ENCODE measurements around the gene KBTBD13. TPM values are rescaled to one million over a fixed set of nuclear protein-coding genes. Genes with fewer than 3 reads are reported as not detected.
A peak's percentile ranks its signal among the peaks of the same experiment; 100 is the strongest.
"Not testable (repeated sequence)": the region's sequence is repeated elsewhere in the genome, so short reads cannot be mapped to it uniquely, and the experiment has no call there.

Gene KBTBD13
- total RNA-seq, 4 donors from 2014 or later = not detected

- H3K36me3 ChIP-seq = no peaks in the 10 kb centered on the region
- H3K9me3 ChIP-seq = no peaks in the 10 kb centered on the region
- H3K27ac ChIP-seq = no peak overlapping the region
- no peak for DNase-seq
- H3K27me3 ChIP-seq = no peaks in the 10 kb centered on the region
- intact Hi-C loops (cut with DNase I; ENCODE audit: low total_unique reads) (no loop called here), in situ Hi-C loops (cut with MboI; ENCODE audit: low pct_ligation_motif_present in 1 of 4, low pct_unique_long_range_greater_than_20kb in 1 of 4, low sequenced_read_pairs in 3 of 4) (loop anchor here in 3 of 4 donors (10.0 to 25.0 kb wide), 3 partner anchors 46 to 248 kb away; partner anchors contain the start of genes PARP16 (in 3 of the 3) and RNU5A-1 (in 3 of the 3))
- TF ChIP-seq CTCF (IDR thresholded peaks at IDR 0.05) = no peak
- no peak for TF ChIP-seq POLR2AphosphoS5 (IDR thresholded peaks at IDR 0.05)
- no peak for TF ChIP-seq EP300 (IDR thresholded peaks at IDR 0.05; ENCODE audit: low read depth)
- TF ChIP-seq POLR2A (IDR thresholded peaks at IDR 0.05) = no peak
- 29 to 81% methylated on average over 1 to 5 of the region's 5 CpGs for WGBS, 2 donors (ENCODE audit: low coverage in 1 of 2)
- peaks cover 7 to 39% (median 24%) of the 10 kb centered on the region in 4 donors for H3K4me1 ChIP-seq
- H3K4me3 ChIP-seq = no peak overlapping the region
Measured at GRCh38 chr15:65038836-65039235, 37.7 kb upstream of the KBTBD13 start.

- no peak for DNase-seq
- H3K27ac ChIP-seq = no peak overlapping the region
- peaks cover 7 to 53% (median 38%) of the 10 kb centered on the region in 4 donors for H3K4me1 ChIP-seq
- no peaks in the 10 kb centered on the region for H3K9me3 ChIP-seq
- no peaks in the 10 kb centered on the region for H3K36me3 ChIP-seq
- intact Hi-C loops (cut with DNase I; ENCODE audit: low total_unique reads) = no loop called here
- in situ Hi-C loops (cut with MboI; ENCODE audit: low pct_ligation_motif_present in 1 of 4, low pct_unique_long_range_greater_than_20kb in 1 of 4, low sequenced_read_pairs in 3 of 4) = loop anchor here in 3 of 4 donors (25.0 kb wide), 1 partner anchor 247 kb away; the partner anchor contains the start of genes PARP16 (in 3 of the 3) and RNU5A-1 (in 3 of the 3)
- H3K4me3 ChIP-seq = no peak overlapping the region
- 77 to 93% methylated on average over 6 of the region's 6 CpGs for WGBS, 2 donors (ENCODE audit: low coverage in 1 of 2)
- no peak for TF ChIP-seq CTCF (IDR thresholded peaks at IDR 0.05)
- no peak for TF ChIP-seq POLR2A (IDR thresholded peaks at IDR 0.05)
- no peak for TF ChIP-seq POLR2AphosphoS5 (IDR thresholded peaks at IDR 0.05)
- H3K27me3 ChIP-seq = no peaks in the 10 kb centered on the region
Measured at GRCh38 chr15:65040461-65040860, 36.1 kb upstream of the KBTBD13 start.

GRCh38 chr15:65041787-65042186, 34.8 kb upstream of the KBTBD13 start:
- Histone ChIP-seq H3K4me1 (peaks cover 7 to 55% (median 41%) of the 10 kb centered on the region in 4 donors), H3K36me3 (no peaks in the 10 kb centered on the region), H3K27ac (peak overlapping the region; percentile 83 to 86 (median 84)), H3K9me3 (no peaks in the 10 kb centered on the region), H3K4me3 (no peak overlapping the region), H3K27me3 (no peaks in the 10 kb centered on the region)
- DNase-seq = no peak
- TF ChIP-seq CTCF (IDR thresholded peaks at IDR 0.05) (no peak), POLR2A (IDR thresholded peaks at IDR 0.05) (no peak), POLR2AphosphoS5 (IDR thresholded peaks at IDR 0.05) (no peak), EP300 (IDR thresholded peaks at IDR 0.05; ENCODE audit: low read depth) (no peak)
- intact Hi-C loops (cut with DNase I; ENCODE audit: low total_unique reads) (no loop called here), in situ Hi-C loops (cut with MboI; ENCODE audit: low pct_ligation_motif_present in 1 of 4, low pct_unique_long_range_greater_than_20kb in 1 of 4, low sequenced_read_pairs in 3 of 4) (loop anchor here in 3 of 4 donors (25.0 kb wide), 1 partner anchor 246 kb away; the partner anchor contains the start of genes PARP16 (in 3 of the 3) and RNU5A-1 (in 3 of the 3))
- WGBS, 2 donors (ENCODE audit: low coverage in 1 of 2) = 80 to 82% methylated on average over 1 to 2 of the region's 2 CpGs

GRCh38 chr15:65042776-65043327, 33.7 kb upstream of the KBTBD13 start:
- no peak for TF ChIP-seq CTCF (IDR thresholded peaks at IDR 0.05)
- TF ChIP-seq POLR2AphosphoS5 (IDR thresholded peaks at IDR 0.05) = no peak
- TF ChIP-seq EP300 (IDR thresholded peaks at IDR 0.05; ENCODE audit: low read depth) = no peak
- TF ChIP-seq POLR2A (IDR thresholded peaks at IDR 0.05) = no peak
- in situ Hi-C loops (cut with MboI; ENCODE audit: low pct_ligation_motif_present in 1 of 4, low pct_unique_long_range_greater_than_20kb in 1 of 4, low sequenced_read_pairs in 3 of 4) (loop anchor here in 3 of 4 donors (25.0 kb wide), 1 partner anchor 244 kb away; the partner anchor contains the start of genes PARP16 (in 3 of the 3) and RNU5A-1 (in 3 of the 3)), intact Hi-C loops (cut with DNase I; ENCODE audit: low total_unique reads) (no loop called here)
- 27 to 48% methylated on average over 4 of the region's 4 CpGs for WGBS, 2 donors (ENCODE audit: low coverage in 1 of 2)
- peak; percentile 41 for DNase-seq
- H3K4me1 ChIP-seq = peaks cover 7 to 45% (median 37%) of the 10 kb centered on the region in 4 donors
- no peaks in the 10 kb centered on the region for H3K36me3 ChIP-seq
- no peak overlapping the region for H3K4me3 ChIP-seq
- peak overlapping the region; percentile 83 to 86 (median 84) for H3K27ac ChIP-seq
- H3K27me3 ChIP-seq = no peaks in the 10 kb centered on the region
- no peaks in the 10 kb centered on the region for H3K9me3 ChIP-seq

- 31% methylated on average over 5 of the region's 5 CpGs; no CpG with 5 or more reads in 1 of the 2 donors for WGBS, 2 donors (ENCODE audit: low coverage in 1 of 2)
- intact Hi-C loops (cut with DNase I; ENCODE audit: low total_unique reads); H3K27me3 ChIP-seq; H3K9me3 ChIP-seq; H3K36me3 ChIP-seq; H3K4me3 ChIP-seq: not testable (repeated sequence)
- in situ Hi-C loops (cut with MboI; ENCODE audit: low pct_ligation_motif_present in 1 of 4, low pct_unique_long_range_greater_than_20kb in 1 of 4, low sequenced_read_pairs in 3 of 4) = loop anchor here in 3 of 4 donors (25.0 kb wide), 1 partner anchor 243 kb away; the partner anchor contains the start of genes PARP16 (in 3 of the 3) and RNU5A-1 (in 3 of the 3)
- peak overlapping the region; percentile 83 to 86 (median 84) for H3K27ac ChIP-seq
- peak; percentile 40 for DNase-seq
- peaks cover 7 to 44% (median 37%) of the 10 kb centered on the region in 4 donors for H3K4me1 ChIP-seq
Measured at GRCh38 chr15:65044218-65044617, 32.3 kb upstream of the KBTBD13 start.

All from transverse colon (tissue), 4 donors.